ENCODE data around the gene ODAD3.
A peak's percentile ranks its signal among the peaks of the same experiment; 100 is the strongest.

The ODAD3 gene

GRCh38 chr19:11458236-11458900, 23.4 kb upstream of the ODAD3 start:
- Histone ChIP-seq H3K23ac (ENCODE audit: low read length in 2 of 2) (peak overlapping the region in 1 of 2 experiments; percentile 24), H3K9me3 (ENCODE audit: control insufficient read depth, low read length) (no peaks in the 10 kb centered on the region), H3K27me3 (ENCODE audit: control insufficient read depth in 1 of 2, insufficient read depth in 1 of 2, low read length in 2 of 2) (peaks cover 4 to 21% of the 10 kb centered on the region in 2 experiments), H4K91ac (ENCODE audit: low read length) (peak overlapping the region; percentile 48), H3K27ac (ENCODE audit: low read length, poor library complexity, severe bottlenecking) (no peak overlapping the region), H2AK5ac (ENCODE audit: low read length, severe bottlenecking) (no peak overlapping the region), H2BK12ac (ENCODE audit: low read length in 2 of 2) (no peak overlapping the region), H2BK120ac (ENCODE audit: low read depth, low read length) (no peak overlapping the region), H2BK15ac (ENCODE audit: low read depth, poor library complexity, severe bottlenecking) (no peak overlapping the region), H3K4ac (ENCODE audit: low read depth in 1 of 2, low read length in 2 of 2) (no peak overlapping the region), H4K8ac (ENCODE audit: low read length) (no peak overlapping the region), H3K4me3 (ENCODE audit: insufficient read depth in 1 of 2, low read depth in 1 of 2, low read length in 2 of 2) (no peak overlapping the region), H2BK5ac (ENCODE audit: low read depth, low read length, poor library complexity, severe bottlenecking) (no peak overlapping the region), H3K4me2 (ENCODE audit: low read length, poor library complexity, severe bottlenecking) (no peak overlapping the region), H3K36me3 (ENCODE audit: control insufficient read depth in 1 of 2, insufficient read depth in 2 of 2, low read depth in 1 of 2, low read length in 2 of 2) (no peaks in the 10 kb centered on the region), H3K14ac (ENCODE audit: low read length in 2 of 2) (no peak overlapping the region), H3K18ac (ENCODE audit: low read depth in 1 of 2, low read length in 2 of 2) (no peak overlapping the region), H2AFZ (ENCODE audit: low read depth, low read length) (no peak overlapping the region), H3K9ac (ENCODE audit: low read length) (no peak overlapping the region), H3K4me1 (ENCODE audit: control insufficient read depth, insufficient read depth, low read depth, low read length) (peaks cover 9% of the 10 kb centered on the region), H3K79me1 (replicated peaks; ENCODE audit: low read length, poor library complexity, severe bottlenecking) (no peaks in the 10 kb centered on the region)
- DNase-seq, result no peak
- WGBS, result 93% methylated on average over 19 of the region's 19 CpGs

- H2BK15ac ChIP-seq (ENCODE audit: low read depth, poor library complexity, severe bottlenecking), result no peak overlapping the region
- no peak overlapping the region for H3K4me3 ChIP-seq (ENCODE audit: insufficient read depth in 1 of 2, low read depth in 1 of 2, low read length in 2 of 2)
- H4K91ac ChIP-seq (ENCODE audit: low read length), result peak overlapping the region; percentile 48
- no peak overlapping the region for H2BK120ac ChIP-seq (ENCODE audit: low read depth, low read length)
- H3K18ac ChIP-seq (ENCODE audit: low read depth in 1 of 2, low read length in 2 of 2), result peak overlapping the region in 1 of 2 experiments; percentile 2
- no peaks in the 10 kb centered on the region for H3K79me1 ChIP-seq (replicated peaks; ENCODE audit: low read length, poor library complexity, severe bottlenecking)
- H3K9me3 ChIP-seq (ENCODE audit: control insufficient read depth, low read length), result no peaks in the 10 kb centered on the region
- H2BK12ac ChIP-seq (ENCODE audit: low read length in 2 of 2), result no peak overlapping the region
- H4K8ac ChIP-seq (ENCODE audit: low read length), result no peak overlapping the region
- no peak overlapping the region for H2AK5ac ChIP-seq (ENCODE audit: low read length, severe bottlenecking)
- H3K4me2 ChIP-seq (ENCODE audit: low read length, poor library complexity, severe bottlenecking), result no peak overlapping the region
- H2BK5ac ChIP-seq (ENCODE audit: low read depth, low read length, poor library complexity, severe bottlenecking), result no peak overlapping the region
- peak overlapping the region in 1 of 2 experiments; percentile 15 for H3K14ac ChIP-seq (ENCODE audit: low read length in 2 of 2)
- H3K4me1 ChIP-seq (ENCODE audit: control insufficient read depth, insufficient read depth, low read depth, low read length), result peaks cover 9% of the 10 kb centered on the region
- H3K27ac ChIP-seq (ENCODE audit: low read length, poor library complexity, severe bottlenecking), result no peak overlapping the region
- 88% methylated on average over 20 of the region's 20 CpGs for WGBS
- peaks cover 4 to 17% of the 10 kb centered on the region in 2 experiments for H3K27me3 ChIP-seq (ENCODE audit: control insufficient read depth in 1 of 2, insufficient read depth in 1 of 2, low read length in 2 of 2)
- H2AFZ ChIP-seq (ENCODE audit: low read depth, low read length), result no peak overlapping the region
- H3K9ac ChIP-seq (ENCODE audit: low read length), result no peak overlapping the region
- no peak for DNase-seq
- no peak overlapping the region for H3K4ac ChIP-seq (ENCODE audit: low read depth in 1 of 2, low read length in 2 of 2)
- H3K23ac ChIP-seq (ENCODE audit: low read length in 2 of 2), result no peak overlapping the region
- H3K36me3 ChIP-seq (ENCODE audit: control insufficient read depth in 1 of 2, insufficient read depth in 2 of 2, low read depth in 1 of 2, low read length in 2 of 2), result peaks cover 0 to 3% of the 10 kb centered on the region in 2 experiments
Observed at GRCh38 chr19:11457831-11458230, 22.9 kb upstream of the ODAD3 start.

- H3K27me3 ChIP-seq (ENCODE audit: control insufficient read depth in 1 of 2, insufficient read depth in 1 of 2, low read length in 2 of 2), result peaks cover 4 to 17% of the 10 kb centered on the region in 2 experiments
- no peak overlapping the region for H3K4me2 ChIP-seq (ENCODE audit: low read length, poor library complexity, severe bottlenecking)
- no peaks in the 10 kb centered on the region for H3K79me1 ChIP-seq (replicated peaks; ENCODE audit: low read length, poor library complexity, severe bottlenecking)
- H2BK12ac ChIP-seq (ENCODE audit: low read length in 2 of 2), result no peak overlapping the region
- H2BK5ac ChIP-seq (ENCODE audit: low read depth, low read length, poor library complexity, severe bottlenecking), result no peak overlapping the region
- H2AFZ ChIP-seq (ENCODE audit: low read depth, low read length), result no peak overlapping the region
- H3K18ac ChIP-seq (ENCODE audit: low read depth in 1 of 2, low read length in 2 of 2), result no peak overlapping the region
- H2AK5ac ChIP-seq (ENCODE audit: low read length, severe bottlenecking), result no peak overlapping the region
- H3K14ac ChIP-seq (ENCODE audit: low read length in 2 of 2), result peak overlapping the region in 1 of 2 experiments; percentile 71
- H3K27ac ChIP-seq (ENCODE audit: low read length, poor library complexity, severe bottlenecking), result no peak overlapping the region
- no peak overlapping the region for H4K8ac ChIP-seq (ENCODE audit: low read length)
- H3K4me1 ChIP-seq (ENCODE audit: control insufficient read depth, insufficient read depth, low read depth, low read length), result peaks cover 9% of the 10 kb centered on the region
- H3K9me3 ChIP-seq (ENCODE audit: control insufficient read depth, low read length), result no peaks in the 10 kb centered on the region
- no peak overlapping the region for H3K9ac ChIP-seq (ENCODE audit: low read length)
- no peak for DNase-seq
- H3K4me3 ChIP-seq (ENCODE audit: insufficient read depth in 1 of 2, low read depth in 1 of 2, low read length in 2 of 2), result peak overlapping the region in 1 of 2 experiments; percentile 22
- H3K36me3 ChIP-seq (ENCODE audit: control insufficient read depth in 1 of 2, insufficient read depth in 2 of 2, low read depth in 1 of 2, low read length in 2 of 2), result peaks cover 0 to 4% of the 10 kb centered on the region in 2 experiments
- no peak overlapping the region for H3K23ac ChIP-seq (ENCODE audit: low read length in 2 of 2)
- WGBS, result 62% methylated on average over 16 of the region's 18 CpGs
- no peak overlapping the region for H2BK15ac ChIP-seq (ENCODE audit: low read depth, poor library complexity, severe bottlenecking)
- no peak overlapping the region for H3K4ac ChIP-seq (ENCODE audit: low read depth in 1 of 2, low read length in 2 of 2)
- H2BK120ac ChIP-seq (ENCODE audit: low read depth, low read length), result no peak overlapping the region
- no peak overlapping the region for H4K91ac ChIP-seq (ENCODE audit: low read length)
Observed at GRCh38 chr19:11457115-11457514, 22.2 kb upstream of the ODAD3 start.

GRCh38 chr19:11456659-11457058, 21.7 kb upstream of the ODAD3 start:
- Histone ChIP-seq H2BK5ac (ENCODE audit: low read depth, low read length, poor library complexity, severe bottlenecking) (no peak overlapping the region), H3K4me3 (ENCODE audit: insufficient read depth in 1 of 2, low read depth in 1 of 2, low read length in 2 of 2) (no peak overlapping the region), H3K23ac (ENCODE audit: low read length in 2 of 2) (no peak overlapping the region), H3K9me3 (ENCODE audit: control insufficient read depth, low read length) (no peaks in the 10 kb centered on the region), H4K91ac (ENCODE audit: low read length) (no peak overlapping the region), H2AK5ac (ENCODE audit: low read length, severe bottlenecking) (no peak overlapping the region), H3K4me2 (ENCODE audit: low read length, poor library complexity, severe bottlenecking) (no peak overlapping the region), H2BK12ac (ENCODE audit: low read length in 2 of 2) (no peak overlapping the region), H3K18ac (ENCODE audit: low read depth in 1 of 2, low read length in 2 of 2) (no peak overlapping the region), H3K79me1 (replicated peaks; ENCODE audit: low read length, poor library complexity, severe bottlenecking) (no peaks in the 10 kb centered on the region), H2BK15ac (ENCODE audit: low read depth, poor library complexity, severe bottlenecking) (no peak overlapping the region), H2AFZ (ENCODE audit: low read depth, low read length) (no peak overlapping the region), H3K9ac (ENCODE audit: low read length) (no peak overlapping the region), H3K27me3 (ENCODE audit: control insufficient read depth in 1 of 2, insufficient read depth in 1 of 2, low read length in 2 of 2) (peaks cover 4 to 17% of the 10 kb centered on the region in 2 experiments), H3K14ac (ENCODE audit: low read length in 2 of 2) (no peak overlapping the region), H3K36me3 (ENCODE audit: control insufficient read depth in 1 of 2, insufficient read depth in 2 of 2, low read depth in 1 of 2, low read length in 2 of 2) (peaks cover 0 to 4% of the 10 kb centered on the region in 2 experiments), H3K4me1 (ENCODE audit: control insufficient read depth, insufficient read depth, low read depth, low read length) (peaks cover 11% of the 10 kb centered on the region), H3K27ac (ENCODE audit: low read length, poor library complexity, severe bottlenecking) (no peak overlapping the region), H3K4ac (ENCODE audit: low read depth in 1 of 2, low read length in 2 of 2) (no peak overlapping the region), H2BK120ac (ENCODE audit: low read depth, low read length) (no peak overlapping the region), H4K8ac (ENCODE audit: low read length) (no peak overlapping the region)
- DNase-seq, result no peak
- 92% methylated on average over 5 of the region's 7 CpGs for WGBS
